Measurements from ENCODE around the gene CHST9. TPM values are rescaled to one million over a fixed set of nuclear protein-coding genes. Genes with fewer than 3 reads are reported as not detected.

CHST9 gene
- total and polyA plus RNA-seq, 2 of the 13 experiments (the other 11 are each of a cell fraction or from before 2014, with no cell fraction given) = 3.2 to 9.6 TPM

DNA sequence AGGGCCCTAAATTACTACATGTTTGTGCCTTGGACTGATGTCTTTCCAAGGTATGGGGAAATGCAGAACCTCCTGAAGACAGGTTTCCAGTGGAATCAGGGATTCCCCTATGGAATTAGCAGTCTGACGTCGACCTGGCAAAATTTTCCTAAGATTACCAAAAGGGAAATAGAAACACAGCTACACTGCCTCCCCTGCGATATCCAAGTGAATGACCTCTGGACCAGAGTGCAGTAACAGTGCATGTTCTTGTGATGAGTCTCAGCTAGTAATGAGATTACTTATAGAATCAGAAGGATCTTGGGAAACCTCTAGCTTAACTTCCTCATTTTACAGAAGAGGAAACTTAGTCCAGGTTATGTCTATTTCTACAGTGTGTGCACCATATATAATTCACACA lies 21.3 kb upstream of the CHST9 start:
- Histone ChIP-seq H3K79me2 (ENCODE audit: insufficient read depth, low read length) (no peaks in the 10 kb centered on the region), H3K36me3 (replicated peaks in 1 of 2; ENCODE audit: control insufficient read depth in 1 of 2, insufficient read depth in 2 of 2, low read length in 2 of 2) (no peaks in the 10 kb centered on the region), H3K27ac (ENCODE audit: extremely low read length, insufficient read depth, low read length) (no peak overlapping the region), H2AFZ (ENCODE audit: low read length) (no peak overlapping the region), H3K27me3 (ENCODE audit: control insufficient read depth in 1 of 2, insufficient read depth in 2 of 2, low read length in 2 of 2) (no peaks in the 10 kb centered on the region; a peak in 1 of 5 replicates), H3K9me3 (ENCODE audit: low read length) (no peaks in the 10 kb centered on the region), H4K20me1 (ENCODE audit: insufficient read depth, low read length) (no peaks in the 10 kb centered on the region), H3K4me2 (ENCODE audit: low read depth, low read length) (no peak overlapping the region), H3K4me1 (ENCODE audit: insufficient read depth, low read length) (no peaks in the 10 kb centered on the region), H3K9ac (ENCODE audit: insufficient read depth, low read depth, low read length) (no peak overlapping the region), H3K4me3 (replicated peaks in 1 of 3; ENCODE audit: insufficient read depth in 1 of 3, low read depth in 2 of 3, low read length in 3 of 3) (no peak overlapping the region)
- ChIA-PET POLR2A (no interaction called here), CTCF (ENCODE audit: low intra/inter-chr PET ratio, low total read pairs) (no interaction called here)
- no TSS peak for BruUV-seq (replicated peaks)
- TF ChIP-seq, protein P1, sequence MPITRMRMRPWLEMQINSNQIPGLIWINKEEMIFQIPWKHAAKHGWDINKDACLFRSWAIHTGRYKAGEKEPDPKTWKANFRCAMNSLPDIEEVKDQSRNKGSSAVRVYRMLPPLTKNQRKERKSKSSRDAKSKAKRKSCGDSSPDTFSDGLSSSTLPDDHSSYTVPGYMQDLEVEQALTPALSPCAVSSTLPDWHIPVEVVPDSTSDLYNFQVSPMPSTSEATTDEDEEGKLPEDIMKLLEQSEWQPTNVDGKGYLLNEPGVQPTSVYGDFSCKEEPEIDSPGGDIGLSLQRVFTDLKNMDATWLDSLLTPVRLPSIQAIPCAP (CRISPR knock-in tag; IDR thresholded peaks at IDR 0.05; ENCODE audit: low read depth) = no peak
- TF ChIP-seq ZNF75D (CRISPR knock-in tag; IDR thresholded peaks at IDR 0.05; ENCODE audit: borderline replicate concordance) = no peak
- TF ChIP-seq, protein P2, sequence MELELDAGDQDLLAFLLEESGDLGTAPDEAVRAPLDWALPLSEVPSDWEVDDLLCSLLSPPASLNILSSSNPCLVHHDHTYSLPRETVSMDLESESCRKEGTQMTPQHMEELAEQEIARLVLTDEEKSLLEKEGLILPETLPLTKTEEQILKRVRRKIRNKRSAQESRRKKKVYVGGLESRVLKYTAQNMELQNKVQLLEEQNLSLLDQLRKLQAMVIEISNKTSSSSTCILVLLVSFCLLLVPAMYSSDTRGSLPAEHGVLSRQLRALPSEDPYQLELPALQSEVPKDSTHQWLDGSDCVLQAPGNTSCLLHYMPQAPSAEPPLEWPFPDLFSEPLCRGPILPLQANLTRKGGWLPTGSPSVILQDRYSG (CRISPR knock-in tag; IDR thresholded peaks at IDR 0.05) = no peak
- TF ChIP-seq SP2 (CRISPR knock-in tag; IDR thresholded peaks at IDR 0.05) = no peak
- no peak for TF ChIP-seq PLRG1 (conservative IDR thresholded peaks at IDR 0.05)
- TF ChIP-seq ZNF746 (CRISPR knock-in tag; IDR thresholded peaks at IDR 0.05) = no peak
- no peak for TF ChIP-seq ATRX (CRISPR knock-in tag; IDR thresholded peaks at IDR 0.05; ENCODE audit: borderline replicate concordance)
- TF ChIP-seq, protein P3, sequence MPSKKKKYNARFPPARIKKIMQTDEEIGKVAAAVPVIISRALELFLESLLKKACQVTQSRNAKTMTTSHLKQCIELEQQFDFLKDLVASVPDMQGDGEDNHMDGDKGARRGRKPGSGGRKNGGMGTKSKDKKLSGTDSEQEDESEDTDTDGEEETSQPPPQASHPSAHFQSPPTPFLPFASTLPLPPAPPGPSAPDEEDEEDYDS (CRISPR knock-in tag; IDR thresholded peaks at IDR 0.05) = no peak
- no peak for TF ChIP-seq SP140L (CRISPR knock-in tag; IDR thresholded peaks at IDR 0.05; ENCODE audit: borderline replicate concordance)
- no peak for TF ChIP-seq CENPT (CRISPR knock-in tag; IDR thresholded peaks at IDR 0.05; ENCODE audit: low read depth)
- TF ChIP-seq, protein P4, sequence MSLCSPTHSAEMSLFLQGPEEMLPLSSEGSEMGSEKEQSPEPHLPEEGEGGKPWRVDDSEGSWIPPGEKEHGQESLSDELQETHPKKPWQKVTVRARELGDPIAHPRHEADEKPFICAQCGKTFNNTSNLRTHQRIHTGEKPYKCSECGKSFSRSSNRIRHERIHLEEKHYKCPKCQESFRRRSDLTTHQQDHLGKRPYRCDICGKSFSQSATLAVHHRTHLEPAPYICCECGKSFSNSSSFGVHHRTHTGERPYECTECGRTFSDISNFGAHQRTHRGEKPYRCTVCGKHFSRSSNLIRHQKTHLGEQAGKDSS (CRISPR knock-in tag; IDR thresholded peaks at IDR 0.05; ENCODE audit: borderline replicate concordance, low read depth) = no peak
- DNase-seq (ENCODE audit: low spot score) = no peak
- ATAC-seq = no peak
- 0% methylated on average over 3 of the region's 3 CpGs for WGBS (ENCODE audit: low lambda C conversion rate)
- no peak for FAIRE-seq
- intact Hi-C loops (cut with micrococcal nuclease; ENCODE audit: unreplicated experiment) (no loop called here), in situ Hi-C loops (cut with HindIII; ENCODE audit: extremely low pct_ligation_motif_present, low pct_unique_long_range_greater_than_20kb) (no loop called here)
